GM20000 (cell line): ENCODE measurements around the gene LETMD1.

Experiments used
- DNase-seq: peaks from one replicate; pipeline ENCODE4 v3.0.0; 2012; ENCODE audit warnings: low spot score
- TF ChIP-seq, protein P1 (sequence below): IDR thresholded peaks from 2 replicates; pipeline ENCODE4 v1.5.1; 2012; ENCODE audit warnings: mild to moderate bottlenecking, control low read depth; ENCODE audit errors: extremely low read depth, missing control alignments

Gene LETMD1

DNA sequence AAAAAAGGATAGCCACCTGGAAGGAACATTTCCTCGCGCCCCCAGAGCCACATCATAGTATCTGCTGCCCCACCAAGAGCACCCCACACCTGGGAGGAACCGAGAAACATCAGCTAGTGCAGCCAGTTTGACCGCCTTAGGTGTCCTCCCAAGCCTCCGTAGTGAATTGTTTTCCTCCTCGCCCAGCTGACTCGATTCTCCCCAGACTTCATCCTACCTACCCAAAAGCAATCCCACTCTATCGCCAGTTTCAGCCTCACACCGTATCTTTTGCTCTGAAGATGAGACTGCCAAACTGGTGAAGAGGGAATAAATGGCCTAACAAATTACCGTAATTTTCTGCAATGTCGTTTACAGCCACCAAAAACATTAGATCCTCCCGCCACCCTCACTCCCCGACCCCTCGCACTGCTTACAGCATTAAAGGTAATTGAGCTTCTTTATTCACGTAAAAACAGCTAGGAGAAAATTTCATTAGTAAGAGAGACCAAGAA is 20.7 kb upstream of the LETMD1 start:
- no peak for DNase-seq
- TF ChIP-seq, protein P1, sequence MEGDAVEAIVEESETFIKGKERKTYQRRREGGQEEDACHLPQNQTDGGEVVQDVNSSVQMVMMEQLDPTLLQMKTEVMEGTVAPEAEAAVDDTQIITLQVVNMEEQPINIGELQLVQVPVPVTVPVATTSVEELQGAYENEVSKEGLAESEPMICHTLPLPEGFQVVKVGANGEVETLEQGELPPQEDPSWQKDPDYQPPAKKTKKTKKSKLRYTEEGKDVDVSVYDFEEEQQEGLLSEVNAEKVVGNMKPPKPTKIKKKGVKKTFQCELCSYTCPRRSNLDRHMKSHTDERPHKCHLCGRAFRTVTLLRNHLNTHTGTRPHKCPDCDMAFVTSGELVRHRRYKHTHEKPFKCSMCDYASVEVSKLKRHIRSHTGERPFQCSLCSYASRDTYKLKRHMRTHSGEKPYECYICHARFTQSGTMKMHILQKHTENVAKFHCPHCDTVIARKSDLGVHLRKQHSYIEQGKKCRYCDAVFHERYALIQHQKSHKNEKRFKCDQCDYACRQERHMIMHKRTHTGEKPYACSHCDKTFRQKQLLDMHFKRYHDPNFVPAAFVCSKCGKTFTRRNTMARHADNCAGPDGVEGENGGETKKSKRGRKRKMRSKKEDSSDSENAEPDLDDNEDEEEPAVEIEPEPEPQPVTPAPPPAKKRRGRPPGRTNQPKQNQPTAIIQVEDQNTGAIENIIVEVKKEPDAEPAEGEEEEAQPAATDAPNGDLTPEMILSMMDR, result no peak

DNA sequence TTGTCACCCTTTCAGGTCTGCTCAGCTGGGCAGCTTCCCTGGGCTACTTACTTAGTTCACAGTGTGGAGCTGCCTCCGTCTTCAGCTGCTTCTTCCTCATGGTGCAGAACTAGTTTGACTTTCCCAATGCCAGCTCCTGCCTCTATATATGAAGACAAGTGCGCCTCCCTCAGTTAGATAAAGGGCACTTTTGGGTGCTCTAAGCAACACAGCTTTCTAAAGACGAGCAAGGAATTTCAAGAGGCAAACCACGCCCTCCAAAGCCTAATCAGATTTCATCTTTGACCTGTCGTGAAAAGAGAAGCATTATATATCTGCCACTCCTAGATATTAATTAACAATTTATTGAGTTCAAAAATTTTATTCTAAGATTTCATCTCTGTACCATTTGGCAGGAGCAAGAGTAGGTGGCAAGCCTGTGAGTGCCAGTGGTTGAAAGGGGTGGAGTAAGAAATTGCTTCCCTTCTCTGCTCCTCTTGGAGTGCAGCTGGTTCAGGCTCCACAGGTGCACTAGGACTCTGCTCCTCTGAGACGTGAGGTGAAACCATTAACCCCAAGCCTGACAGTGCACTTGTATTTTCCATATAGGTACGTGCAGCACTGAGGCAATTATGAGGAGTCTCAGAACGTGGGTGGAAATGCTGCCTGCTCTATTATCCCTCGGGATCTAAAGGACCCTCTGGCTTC is 19.9 kb upstream of the LETMD1 start:
- DNase-seq, result peak; percentile 19
- TF ChIP-seq, protein P1, result peak; percentile 18

DNA sequence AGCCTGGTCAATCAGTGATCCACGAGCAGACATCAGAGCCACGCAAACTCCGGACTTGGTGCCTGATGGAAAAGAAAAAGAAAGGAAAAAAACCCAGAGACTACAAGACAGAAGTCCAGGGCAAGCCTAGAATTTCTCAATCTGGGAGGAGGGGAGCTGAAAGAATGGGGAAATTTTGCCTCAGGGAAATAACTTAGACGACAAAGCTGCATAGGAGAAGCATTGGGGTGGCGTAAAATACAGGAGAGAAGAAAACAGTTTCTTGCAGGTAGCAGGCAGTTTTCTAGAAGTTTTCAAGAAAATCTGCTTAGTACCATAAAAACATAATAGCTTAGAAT is 19.3 kb upstream of the LETMD1 start:
- TF ChIP-seq, protein P1, result no peak

DNA sequence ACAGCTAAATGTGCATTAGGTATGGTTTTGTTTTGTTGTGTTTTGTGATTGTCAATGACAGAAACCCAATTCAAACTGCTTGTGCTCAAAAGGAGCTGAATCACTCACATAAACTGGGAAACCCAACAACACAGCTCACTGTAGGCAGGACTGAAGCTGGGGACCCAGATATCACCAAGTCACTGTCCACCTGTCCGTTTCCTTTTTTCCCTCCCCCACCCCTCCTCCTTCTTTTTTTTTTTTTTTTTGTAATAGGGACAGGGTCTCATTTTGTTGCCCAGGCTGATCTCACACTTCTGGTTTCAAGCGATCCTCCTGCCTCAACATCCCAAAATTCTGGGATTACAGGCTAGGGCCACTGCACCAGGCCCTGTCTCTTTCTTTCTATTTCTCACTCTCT is 15.1 kb upstream of the LETMD1 start:
- no peak for DNase-seq
- TF ChIP-seq, protein P1, result no peak

More for the DNA sequence above, 19.3 kb upstream of the LETMD1 start:
- no peak for DNase-seq

DNA sequence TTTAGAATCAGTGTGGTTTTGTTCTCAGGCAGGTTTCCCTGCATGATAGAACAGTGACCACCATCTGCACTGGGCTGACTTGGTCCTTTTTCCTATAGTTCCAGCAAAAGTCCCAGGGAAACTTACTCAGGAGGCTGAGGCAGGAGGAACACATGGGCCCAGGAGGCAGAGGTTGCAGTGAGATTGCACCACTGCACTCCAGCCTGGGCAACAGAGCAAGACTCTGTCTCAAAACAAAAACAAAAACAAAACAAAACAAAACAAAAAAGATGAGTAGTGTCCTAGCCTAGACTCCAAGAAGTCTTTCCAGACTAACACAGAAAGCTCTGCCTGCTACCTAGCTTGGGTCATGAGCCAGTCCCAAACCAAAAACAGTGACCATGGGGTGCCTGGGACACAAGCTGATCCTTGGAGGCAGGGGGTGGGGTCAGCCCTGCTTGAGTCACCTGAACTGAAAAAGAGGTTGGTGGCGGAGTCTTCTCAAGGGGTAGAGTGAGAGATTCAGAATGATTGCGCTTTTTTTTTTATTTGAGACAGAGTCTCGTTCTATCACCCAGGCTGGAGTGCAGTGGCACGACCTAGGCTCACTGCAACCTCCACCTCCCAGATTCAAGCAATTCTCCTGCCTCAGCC is 14.6 kb upstream of the LETMD1 start:
- DNase-seq, result no peak
- TF ChIP-seq, protein P1, result no peak

DNA sequence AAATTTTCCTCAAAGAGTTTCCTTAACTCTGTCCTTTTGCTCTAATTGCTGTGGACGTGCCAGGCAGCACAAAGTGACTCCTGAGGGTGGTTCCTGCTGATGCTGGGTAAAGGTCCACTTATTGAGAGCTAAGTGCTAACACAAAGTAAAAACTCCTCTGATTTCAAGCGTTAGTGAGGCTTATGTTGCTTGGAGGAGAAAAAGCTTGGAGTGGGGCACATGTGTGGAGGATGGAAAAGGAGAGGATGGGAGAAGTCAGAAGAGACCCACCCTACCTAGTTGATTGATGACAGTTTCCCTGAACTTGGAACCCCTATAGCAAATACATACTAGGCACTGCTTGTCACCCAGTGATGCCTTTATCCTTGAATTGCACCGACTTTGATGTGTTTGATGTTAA is 11.8 kb upstream of the LETMD1 start:
- no peak for DNase-seq
- TF ChIP-seq, protein P1, result no peak

DNA sequence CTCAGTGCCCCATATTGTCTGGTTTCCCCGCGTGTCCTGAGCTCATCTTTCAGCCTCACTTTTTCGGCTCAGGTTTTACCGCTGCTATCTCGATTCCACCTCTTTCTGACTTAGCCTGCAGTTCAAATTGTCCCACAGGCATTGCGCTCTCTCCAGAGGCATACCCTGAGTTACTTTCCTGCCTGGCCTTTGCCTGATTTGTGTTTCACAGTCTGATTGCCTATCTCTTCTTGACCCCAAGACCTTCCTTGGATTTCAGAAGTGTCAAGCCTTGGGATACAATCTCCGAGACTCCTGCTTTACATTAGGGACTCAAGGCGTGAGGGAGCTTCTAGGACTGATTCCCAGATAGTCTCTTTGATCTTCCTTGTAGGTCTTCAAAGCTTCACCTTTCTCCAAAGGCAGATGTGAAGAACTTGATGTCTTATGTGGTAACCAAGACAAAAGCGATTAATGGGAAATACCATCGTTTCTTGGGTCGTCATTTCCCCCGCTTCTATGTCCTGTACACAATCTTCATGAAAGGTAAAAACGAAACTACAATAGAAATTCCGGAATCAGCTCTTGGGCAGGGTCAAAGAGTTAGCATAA is 629 bp downstream of the LETMD1 start:
- DNase-seq, result no peak
- TF ChIP-seq, protein P1, result no peak
